H9 (cell line): ENCODE data around the gene ECE1. TPM values are rescaled to one million over a fixed set of nuclear protein-coding genes. Genes with fewer than 3 reads are reported as not detected.

Experiments used
- DNase-seq: peaks from one replicate; pipeline ENCODE4 v3.0.0-alpha.2; 2017
- H2AFZ ChIP-seq: one replicate; pipeline ENCODE4 v1.6.1; 2013; ENCODE audit warnings: mild to moderate bottlenecking, low read length, control low read depth, moderate library complexity
- H2AK5ac ChIP-seq: 2 replicates; pipeline ENCODE4 v1.6.1; 2013; ENCODE audit warnings: low read length, control low read depth, mixed read lengths; ENCODE audit not compliant: insufficient read length
- H2BK120ac ChIP-seq: one replicate; pipeline ENCODE4 v1.6.1; 2013; ENCODE audit warnings: low read depth, mild to moderate bottlenecking, low read length, control low read depth, inconsistent platforms; ENCODE audit not compliant: poor library complexity, severe bottlenecking
- H2BK12ac ChIP-seq: 2 replicates; pipeline ENCODE4 v1.6.1; 2013; ENCODE audit warnings: low read length, control low read depth, mixed read lengths, low read depth; ENCODE audit not compliant: insufficient read length
- H2BK15ac ChIP-seq: 2 replicates; pipeline ENCODE4 v1.6.1; 2013; ENCODE audit warnings: low read depth, low read length, control low read depth
- H2BK20ac ChIP-seq: one replicate; pipeline ENCODE4 v1.6.1; 2013; ENCODE audit warnings: low read depth, mild to moderate bottlenecking, low read length, control low read depth, inconsistent platforms; ENCODE audit not compliant: poor library complexity, severe bottlenecking
- H2BK5ac ChIP-seq: 2 replicates; pipeline ENCODE4 v1.6.1; 2013; ENCODE audit warnings: low read length, control low read depth, mixed read lengths; ENCODE audit not compliant: insufficient read length
- H3K14ac ChIP-seq: 2 replicates; pipeline ENCODE4 v1.6.1; 2013; ENCODE audit warnings: low read length, control low read depth; ENCODE audit not compliant: insufficient read depth
- H3K18ac ChIP-seq: 2 replicates; pipeline ENCODE4 v1.6.1; 2013; ENCODE audit warnings: low read depth, mild to moderate bottlenecking, mixed read lengths, low read length, control low read depth; ENCODE audit not compliant: insufficient read length
- H3K23ac ChIP-seq: 2 replicates; pipeline ENCODE4 v1.6.1; 2013; ENCODE audit warnings: low read length, control low read depth, mixed read lengths, low read depth; ENCODE audit not compliant: insufficient read length
- H3K23me2 ChIP-seq: 2 replicates; pipeline ENCODE4 v1.6.1; 2013; ENCODE audit warnings: low read depth, mild to moderate bottlenecking, mixed read lengths, low read length, control low read depth; ENCODE audit not compliant: insufficient read length, poor library complexity, severe bottlenecking
- H3K27ac ChIP-seq: 2 replicates; pipeline ENCODE4 v1.5.1; 2013; ENCODE audit warnings: low read length, control low read depth, mixed read lengths, low read depth; ENCODE audit not compliant: insufficient read length
- H3K27me3 ChIP-seq: 2 replicates; pipeline ENCODE4 v1.6.1; 2013; ENCODE audit warnings: low read length, control low read depth, inconsistent platforms; ENCODE audit not compliant: insufficient read depth
- H3K4ac ChIP-seq: 2 replicates; pipeline ENCODE4 v1.6.1; 2013; ENCODE audit warnings: low read depth, mild to moderate bottlenecking, control low read depth, inconsistent platforms, low read length, moderate library complexity
- H3K4me1 ChIP-seq: 2 replicates; pipeline ENCODE4 v1.6.1; 2013; ENCODE audit warnings: low read length, control low read depth, inconsistent platforms; ENCODE audit not compliant: insufficient read depth
- H3K4me2 ChIP-seq: 2 replicates; pipeline ENCODE4 v1.6.1; 2013; ENCODE audit warnings: low read length, control low read depth, mixed read lengths; ENCODE audit not compliant: insufficient read length, insufficient read depth
- H3K56ac ChIP-seq: 2 replicates; pipeline ENCODE4 v1.6.1; 2013; ENCODE audit warnings: low read depth, mild to moderate bottlenecking, mixed read lengths, low read length, control low read depth; ENCODE audit not compliant: insufficient read length
- H3K79me1 ChIP-seq: 2 replicates; pipeline ENCODE4 v1.6.1; 2013; ENCODE audit warnings: low read depth, mild to moderate bottlenecking, moderate library complexity, low read length, control low read depth, inconsistent platforms; ENCODE audit not compliant: insufficient read depth, poor library complexity, severe bottlenecking
- H3K79me2 ChIP-seq: 2 replicates; pipeline ENCODE4 v1.6.1; 2013; ENCODE audit warnings: low read length, control low read depth, inconsistent platforms; ENCODE audit not compliant: insufficient read depth
- H3K9ac ChIP-seq: 2 replicates; pipeline ENCODE4 v1.6.1; 2013; ENCODE audit warnings: low read length, control low read depth, mixed read lengths; ENCODE audit not compliant: insufficient read length; ENCODE audit errors: extremely low read depth
- H3K9me3 ChIP-seq: one replicate; pipeline ENCODE4 v1.6.1; 2013; ENCODE audit warnings: low read depth, low read length, inconsistent platforms; ENCODE audit not compliant: control insufficient read depth
- H3T11ph ChIP-seq: one replicate; pipeline ENCODE4 v1.6.1; 2013; ENCODE audit warnings: mild to moderate bottlenecking, low read length, control low read depth, inconsistent platforms
- H4K20me1 ChIP-seq: one replicate; pipeline ENCODE4 v1.6.1; 2013; ENCODE audit not compliant: control insufficient read depth, insufficient read length, insufficient read depth
- H4K5ac ChIP-seq: 2 replicates; pipeline ENCODE4 v1.6.1; 2013; ENCODE audit warnings: low read depth, mild to moderate bottlenecking, mixed read lengths, low read length, control low read depth; ENCODE audit not compliant: insufficient read length
- H4K8ac ChIP-seq: replicated peaks from 2 replicates; pipeline ENCODE4 v1.6.1; 2013; ENCODE audit warnings: low read length, control low read depth, mixed read lengths, low read depth; ENCODE audit not compliant: insufficient read length
- H4K91ac ChIP-seq: 2 replicates; pipeline ENCODE4 v1.6.1; 2013; ENCODE audit warnings: low read depth, mild to moderate bottlenecking, moderate library complexity, mixed read lengths, low read length, control low read depth; ENCODE audit not compliant: insufficient read length
- H3K27ac Mint-ChIP-seq, 3 experiments: 2 replicates in 2 of 3; 3 replicates in 1 of 3; pipeline ENCODE4 v1.8.0; 2020 to 2021; ENCODE audit warnings: mixed read lengths in 3 of 3, mild to moderate bottlenecking in 1 of 3, moderate library complexity in 1 of 3
- H3K27me3 Mint-ChIP-seq: 2 replicates; pipeline ENCODE4 v1.8.0; 2021; ENCODE audit warnings: low read depth, mild to moderate bottlenecking, moderate library complexity, mixed read lengths
- H3K36me3 Mint-ChIP-seq, 3 experiments: 2 replicates in 2 of 3; 3 replicates in 1 of 3; pipeline ENCODE4 v1.8.0; 2020 to 2021; ENCODE audit warnings: low read depth in 3 of 3, mixed read lengths in 3 of 3; ENCODE audit not compliant: insufficient read depth in 1 of 3
- H3K4me1 Mint-ChIP-seq, 2 experiments: 2 replicates each; pipeline ENCODE4 v1.8.0; 2020; ENCODE audit warnings: mixed read lengths in 2 of 2
- H3K4me3 Mint-ChIP-seq, 2 experiments: 2 replicates in 1 of 2; 3 replicates in 1 of 2; pipeline ENCODE4 v1.8.0; 2020 to 2021; ENCODE audit warnings: mild to moderate bottlenecking in 2 of 2, mixed read lengths in 2 of 2, moderate library complexity in 1 of 2
- H3K9me3 Mint-ChIP-seq, 2 experiments: 2 replicates in 1 of 2; 3 replicates in 1 of 2; pipeline ENCODE4 v1.8.0; 2020; ENCODE audit warnings: mild to moderate bottlenecking in 2 of 2, mixed read lengths in 2 of 2, moderate library complexity in 1 of 2
- WGBS: extraction: QIAGEN DNeasy Blood & Tissue Kit; methylation state at CpG from one replicate; pipeline ENCODE4 v1.1.7; 2013; ENCODE audit warnings: missing lambda C conversion rate, low lambda C conversion rate, mixed read lengths; ENCODE audit not compliant: insufficient read length; ENCODE audit errors: extremely low coverage; 5-methylcytosine and 5-hydroxymethylcytosine counted together
- total RNA-seq: library from RNA; stranded (reverse); gene quantifications from 2 replicates; pipeline ENCODE4 v1.2.1, GENCODE V29; 2021
- TF ChIP-seq, protein P1 (sequence below): fragments of 200-600 bp; sonication (generic); conservative IDR thresholded peaks from 3 replicates; pipeline ENCODE4 v1.8.0; 2021; ENCODE audit warnings: antibody characterized with exemption, mild to moderate bottlenecking

The ECE1 gene
- total RNA-seq, 1 experiment from 2014 or later, result 31.1 TPM

- Mint-ChIP-seq H3K4me3 (no peak overlapping the region), H3K4me1 (peaks cover 24 to 56% of the 10 kb centered on the region in 2 experiments), H3K36me3 (no peaks in the 10 kb centered on the region; a peak in 1 of 7 replicates), H3K27me3 (peaks cover 14% of the 10 kb centered on the region), H3K9me3 (no peaks in the 10 kb centered on the region), H3K27ac (peak overlapping the region in 1 of 3 experiments; percentile 82; a peak in 2 of 7 replicates)
- Histone ChIP-seq H4K5ac (no peak overlapping the region), H2BK12ac (no peak overlapping the region), H3K56ac (no peak overlapping the region), H3K14ac (no peak overlapping the region), H2BK5ac (no peak overlapping the region), H4K91ac (no peak overlapping the region), H3K18ac (no peak overlapping the region), H2BK120ac (no peak overlapping the region), H3K9me3 (no peaks in the 10 kb centered on the region), H2BK20ac (no peak overlapping the region), H2AFZ (no peak overlapping the region), H2BK15ac (no peak overlapping the region), H3T11ph (no peak overlapping the region), H3K23ac (no peak overlapping the region), H3K79me1 (no peaks in the 10 kb centered on the region), H3K9ac (no peak overlapping the region), H3K4ac (no peak overlapping the region), H3K79me2 (0 out of 2 replicates have a peak, but pooled peaks cover 2% of the 10 kb centered on the region), H3K27ac (no peak overlapping the region), H4K20me1 (no peaks in the 10 kb centered on the region), H3K4me2 (no peak overlapping the region), H3K27me3 (no peaks in the 10 kb centered on the region), H3K4me1 (no peaks in the 10 kb centered on the region), H3K23me2 (no peaks in the 10 kb centered on the region), H2AK5ac (no peak overlapping the region), H4K8ac (no peak overlapping the region)
- no peak for DNase-seq
- TF ChIP-seq, protein P1, sequence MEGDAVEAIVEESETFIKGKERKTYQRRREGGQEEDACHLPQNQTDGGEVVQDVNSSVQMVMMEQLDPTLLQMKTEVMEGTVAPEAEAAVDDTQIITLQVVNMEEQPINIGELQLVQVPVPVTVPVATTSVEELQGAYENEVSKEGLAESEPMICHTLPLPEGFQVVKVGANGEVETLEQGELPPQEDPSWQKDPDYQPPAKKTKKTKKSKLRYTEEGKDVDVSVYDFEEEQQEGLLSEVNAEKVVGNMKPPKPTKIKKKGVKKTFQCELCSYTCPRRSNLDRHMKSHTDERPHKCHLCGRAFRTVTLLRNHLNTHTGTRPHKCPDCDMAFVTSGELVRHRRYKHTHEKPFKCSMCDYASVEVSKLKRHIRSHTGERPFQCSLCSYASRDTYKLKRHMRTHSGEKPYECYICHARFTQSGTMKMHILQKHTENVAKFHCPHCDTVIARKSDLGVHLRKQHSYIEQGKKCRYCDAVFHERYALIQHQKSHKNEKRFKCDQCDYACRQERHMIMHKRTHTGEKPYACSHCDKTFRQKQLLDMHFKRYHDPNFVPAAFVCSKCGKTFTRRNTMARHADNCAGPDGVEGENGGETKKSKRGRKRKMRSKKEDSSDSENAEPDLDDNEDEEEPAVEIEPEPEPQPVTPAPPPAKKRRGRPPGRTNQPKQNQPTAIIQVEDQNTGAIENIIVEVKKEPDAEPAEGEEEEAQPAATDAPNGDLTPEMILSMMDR, result no peak
- no CpG with 5 or more reads among the region's 7 CpGs for WGBS
Measured at GRCh38 chr1:21337928-21338572, 47.8 kb upstream of the ECE1 start.
